ENCODE results near the gene HYI. TPM values are rescaled to one million over a fixed set of nuclear protein-coding genes. Genes with fewer than 3 reads are reported as not detected.

HYI gene
- total and polyA plus RNA-seq, 7 donors, result 40.4 to 104 (median 72.8) TPM

- Histone ChIP-seq H3K27ac (no peak overlapping the region), H3K36me3 (peaks cover 11 to 59% (median 43%) of the 10 kb centered on the region in 4 donors), H3K9me3 (no peaks in the 10 kb centered on the region), H3K4me3 (no peak overlapping the region), H3K27me3 (no peaks in the 10 kb centered on the region), H3K4me1 (no peaks in the 10 kb centered on the region)
- no peak for TF ChIP-seq POLR2AphosphoS5 (IDR thresholded peaks at IDR 0.05)
- TF ChIP-seq EP300 (IDR thresholded peaks at IDR 0.05), result no peak
- TF ChIP-seq CTCF (IDR thresholded peaks at IDR 0.05), result no peak
- TF ChIP-seq POLR2A (IDR thresholded peaks at IDR 0.05), result no peak
- DNase-seq, result no peak
- WGBS, 2 donors, result 95 to 98% methylated on average over 6 of the region's 6 CpGs
- intact Hi-C loops (cut with DNase I), result no loop called here
Measured at GRCh38 chr1:43404353-43404752, 49.4 kb downstream of the HYI start.

GRCh38 chr1:43402089-43402865 is 51.5 kb downstream of the HYI start:
- H3K36me3 ChIP-seq, result peaks cover 11 to 44% (median 35%) of the 10 kb centered on the region in 4 donors
- TF ChIP-seq POLR2AphosphoS5 (IDR thresholded peaks at IDR 0.05), result no peak
- no peak for TF ChIP-seq POLR2A (IDR thresholded peaks at IDR 0.05)
- no peak for TF ChIP-seq EP300 (IDR thresholded peaks at IDR 0.05)
- no peak for TF ChIP-seq CTCF (IDR thresholded peaks at IDR 0.05)
- H3K4me1 ChIP-seq, result no peaks in the 10 kb centered on the region
- intact Hi-C loops (cut with DNase I), result no loop called here
- H3K27ac ChIP-seq, result no peak overlapping the region
- H3K9me3 ChIP-seq, result no peaks in the 10 kb centered on the region
- DNase-seq, result no peak
- H3K27me3 ChIP-seq, result no peaks in the 10 kb centered on the region
- H3K4me3 ChIP-seq, result no peak overlapping the region
- WGBS, 2 donors, result 95% methylated on average over 6 of the region's 6 CpGs

Small RNAs within 50 kb of the gene (small RNA-seq; reads per million reads assigned to genes)
- 0 reads per million in 3 donors for gene MIR6735

Other genes with a start within 250 kb of the HYI start
- not detected for gene TMEM125, start 183.9 kb downstream of the HYI start, total RNA-seq
- 10 to 100 TPM; 29.4 to 41.7 (median 29.6) TPM for gene TMEM125, start 183.9 kb downstream of the HYI start, polyA plus RNA-seq
- gene C1orf210, start 168.3 kb downstream of the HYI start, total RNA-seq, result 1 to 10 TPM in 1 of 4 donors, not detected in 3; 2.1 TPM
- gene C1orf210, start 168.3 kb downstream of the HYI start, polyA plus RNA-seq, result 10 to 100 TPM; 44.6 to 68.5 (median 64.3) TPM
- 10 to 100 TPM in 3 of 4 donors, 1 to 10 TPM in 1; 8.8 to 33.8 (median 10.2) TPM for gene TIE1, start 152.9 kb downstream of the HYI start, total RNA-seq
- 1 to 10 TPM; 1.2 to 9.5 (median 1.8) TPM for gene TIE1, start 152.9 kb downstream of the HYI start, polyA plus RNA-seq
- not detected for gene MPL, start 116.1 kb downstream of the HYI start, total RNA-seq
- gene MPL, start 116.1 kb downstream of the HYI start, polyA plus RNA-seq, result not detected
- gene CDC20, start 95.0 kb downstream of the HYI start, total RNA-seq, result 1 to 10 TPM in 2 of 4 donors, under 1 TPM in 2; 0.66 to 3.4 (median 1.2) TPM
- 10 to 100 TPM; 11.4 to 65.7 (median 17.1) TPM for gene CDC20, start 95.0 kb downstream of the HYI start, polyA plus RNA-seq
- gene ELOVL1, start 85.9 kb downstream of the HYI start, total RNA-seq, result 10 to 100 TPM; 26.8 to 39.6 (median 29.5) TPM
- gene ELOVL1, start 85.9 kb downstream of the HYI start, polyA plus RNA-seq, result 100 to 1,000 TPM in 1 of 3 donors, 10 to 100 TPM in 2; 43.2 to 155 (median 63.6) TPM
- 10 to 100 TPM; 25.3 to 33.4 (median 29.6) TPM for gene MED8, start 64.1 kb downstream of the HYI start, total RNA-seq
- gene MED8, start 64.1 kb downstream of the HYI start, polyA plus RNA-seq, result 10 to 100 TPM; 34.2 to 43.9 (median 36.6) TPM
- gene SZT2, start 64.0 kb downstream of the HYI start, total RNA-seq, result 10 to 100 TPM; 19.1 to 47.4 (median 25.2) TPM
- 10 to 100 TPM in 1 of 3 donors, 1 to 10 TPM in 2; 4.6 to 39.2 (median 4.8) TPM for gene SZT2, start 64.0 kb downstream of the HYI start, polyA plus RNA-seq
- gene PTPRF, start 77.0 kb upstream of the HYI start, total RNA-seq, result 10 to 100 TPM; 38.2 to 78.7 (median 42.9) TPM
- gene PTPRF, start 77.0 kb upstream of the HYI start, polyA plus RNA-seq, result 100 to 1,000 TPM in 1 of 3 donors, 10 to 100 TPM in 2; 18.6 to 125 (median 31.7) TPM
- 10 to 100 TPM; 16.2 to 30.7 (median 17.5) TPM for gene KDM4A, start 196.2 kb upstream of the HYI start, total RNA-seq
- gene KDM4A, start 196.2 kb upstream of the HYI start, polyA plus RNA-seq, result 10 to 100 TPM; 16.8 to 25.2 (median 25.0) TPM